Measurements from ENCODE around the gene LPCAT1. TPM values are rescaled to one million over a fixed set of nuclear protein-coding genes. Genes with fewer than 3 reads are reported as not detected.
"Not testable (repeated sequence)": the region's sequence is repeated elsewhere in the genome, so short reads cannot be mapped to it uniquely, and the experiment has no call there.

The LPCAT1 gene
- total RNA-seq, 2 experiments from 2014 or later = 49.4 to 49.6 TPM

DNA sequence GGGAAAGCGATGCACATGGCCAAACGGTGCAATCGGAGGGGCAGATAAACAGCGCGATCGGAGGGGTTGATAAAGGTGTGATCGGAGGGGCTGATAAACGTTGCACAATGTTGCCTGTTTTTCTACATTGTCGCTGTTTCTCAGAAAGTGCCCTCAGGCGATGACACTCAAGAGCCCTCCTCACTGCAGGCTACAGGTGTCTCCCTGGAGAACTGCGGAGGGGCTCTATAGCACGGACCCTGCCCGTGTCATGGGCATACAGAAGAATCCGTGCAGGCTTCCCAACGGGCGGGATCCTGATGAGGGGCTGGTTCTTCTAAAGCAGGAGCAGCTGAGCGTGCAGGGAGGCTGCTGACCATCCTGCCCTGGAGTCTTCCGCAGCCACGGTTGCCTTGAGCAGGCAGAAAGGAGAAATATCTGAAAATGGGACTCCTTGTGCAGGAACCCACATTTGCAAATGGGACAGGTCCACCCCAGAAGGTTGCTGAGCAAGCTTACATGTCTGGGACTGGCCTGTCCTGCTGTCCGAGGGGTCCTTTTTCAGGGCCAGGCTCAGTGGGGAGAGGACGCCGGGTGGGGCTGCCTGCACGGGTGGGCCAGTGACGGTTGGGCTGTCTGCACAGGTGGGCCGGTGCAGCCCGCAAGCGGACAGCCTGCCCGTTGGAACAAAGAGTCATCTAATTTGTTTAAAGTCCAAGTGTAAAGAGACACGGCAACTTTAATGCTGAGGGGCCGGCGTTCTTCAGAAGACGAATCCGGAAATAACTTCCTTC is 25.1 kb upstream of the LPCAT1 start:
- no peak overlapping the region for H3K4me3 Mint-ChIP-seq
- H3K27ac Mint-ChIP-seq = no peak overlapping the region
- H3K36me3 Mint-ChIP-seq = no peaks in the 10 kb centered on the region
- H3K4me1 Mint-ChIP-seq = no peaks in the 10 kb centered on the region
- H3K27me3 Mint-ChIP-seq = no peaks in the 10 kb centered on the region
- DNase-seq = no peak
- no peaks in the 10 kb centered on the region for H3K9me3 Mint-ChIP-seq

DNA sequence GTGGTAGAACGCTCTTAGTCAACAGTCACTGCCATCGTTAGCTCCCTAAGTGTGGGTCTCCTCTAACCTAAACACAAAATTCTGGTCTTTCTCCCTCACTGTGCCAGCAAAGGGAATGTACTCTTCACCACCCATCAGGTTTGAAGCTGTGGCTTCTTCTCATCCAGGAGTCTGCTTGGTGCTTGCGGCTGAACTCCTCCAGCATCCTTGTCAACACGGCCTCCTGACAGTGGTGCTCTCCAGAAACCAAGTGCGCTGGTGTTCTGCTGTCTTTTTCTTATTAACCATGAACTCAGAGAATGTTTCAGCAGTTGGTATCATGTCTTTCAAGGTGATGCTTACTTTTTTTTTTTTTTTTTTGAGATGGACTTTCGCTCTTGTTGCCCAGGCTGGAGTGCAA is 23.9 kb upstream of the LPCAT1 start:
- DNase-seq = no peak
- no peaks in the 10 kb centered on the region for H3K36me3 Mint-ChIP-seq
- no peaks in the 10 kb centered on the region for H3K27me3 Mint-ChIP-seq
- no peaks in the 10 kb centered on the region for H3K4me1 Mint-ChIP-seq
- H3K9me3 Mint-ChIP-seq = no peaks in the 10 kb centered on the region
- no peak overlapping the region for H3K4me3 Mint-ChIP-seq
- H3K27ac Mint-ChIP-seq = no peak overlapping the region

DNA sequence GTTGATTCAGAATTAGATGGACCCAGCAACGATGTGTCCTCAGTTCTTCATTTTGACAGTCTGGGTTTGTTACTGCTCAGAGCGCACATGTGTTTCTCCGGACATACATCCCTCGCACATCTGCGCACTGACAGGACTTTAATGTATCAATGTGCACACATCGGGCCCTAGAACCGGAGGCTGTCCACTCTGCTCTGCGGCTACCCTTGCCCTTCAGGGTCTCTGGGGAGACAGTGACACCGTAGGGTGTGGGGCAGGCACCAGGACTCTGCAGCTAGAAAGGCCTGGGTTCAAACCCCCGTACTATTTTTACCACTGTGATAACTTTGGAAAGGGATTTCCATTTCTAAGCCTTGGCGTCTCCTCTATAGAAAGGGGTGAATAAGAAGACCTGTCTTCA is 23.5 kb upstream of the LPCAT1 start:
- H3K4me1 Mint-ChIP-seq = no peaks in the 10 kb centered on the region
- H3K27ac Mint-ChIP-seq = no peak overlapping the region
- no peaks in the 10 kb centered on the region for H3K9me3 Mint-ChIP-seq
- no peaks in the 10 kb centered on the region for H3K27me3 Mint-ChIP-seq
- no peak for DNase-seq
- no peaks in the 10 kb centered on the region for H3K36me3 Mint-ChIP-seq
- H3K4me3 Mint-ChIP-seq = no peak overlapping the region

GRCh38 chr5:1546556-1546955 is 22.8 kb upstream of the LPCAT1 start:
- no peaks in the 10 kb centered on the region for H3K27me3 Mint-ChIP-seq
- no peaks in the 10 kb centered on the region for H3K4me1 Mint-ChIP-seq
- H3K27ac Mint-ChIP-seq = no peak overlapping the region
- H3K36me3 Mint-ChIP-seq = no peaks in the 10 kb centered on the region
- H3K9me3 Mint-ChIP-seq = no peaks in the 10 kb centered on the region
- H3K4me3 Mint-ChIP-seq = no peak overlapping the region
- no peak for DNase-seq

- Mint-ChIP-seq H3K4me1 (no peaks in the 10 kb centered on the region), H3K27ac (no peak overlapping the region), H3K36me3 (no peaks in the 10 kb centered on the region)
These were observed 22.1 kb upstream of the LPCAT1 start for GRCh38 chr5:1545805-1546355.

GRCh38 chr5:1545126-1545804 is 21.5 kb upstream of the LPCAT1 start:
- Mint-ChIP-seq H3K27me3 (no peaks in the 10 kb centered on the region), H3K36me3 (no peaks in the 10 kb centered on the region), H3K27ac (no peak overlapping the region), H3K9me3 (no peaks in the 10 kb centered on the region), H3K4me3 (no peak overlapping the region), H3K4me1 (no peaks in the 10 kb centered on the region)
- DNase-seq = no peak

More at GRCh38 chr5:1545805-1546355, 22.1 kb upstream of the LPCAT1 start:
- no peak for DNase-seq
- H3K27me3 Mint-ChIP-seq = no peaks in the 10 kb centered on the region
- no peak overlapping the region for H3K4me3 Mint-ChIP-seq
- no peaks in the 10 kb centered on the region for H3K9me3 Mint-ChIP-seq

GRCh38 chr5:1544294-1544961 is 20.7 kb upstream of the LPCAT1 start:
- H3K9me3 Mint-ChIP-seq = no peaks in the 10 kb centered on the region
- H3K27me3 Mint-ChIP-seq = no peaks in the 10 kb centered on the region
- H3K4me3 Mint-ChIP-seq = no peak overlapping the region
- DNase-seq = no peak
- no peaks in the 10 kb centered on the region for H3K4me1 Mint-ChIP-seq
- no peaks in the 10 kb centered on the region for H3K36me3 Mint-ChIP-seq
- no peak overlapping the region for H3K27ac Mint-ChIP-seq

- H3K27ac Mint-ChIP-seq = no peak overlapping the region
- H3K36me3 Mint-ChIP-seq = no peaks in the 10 kb centered on the region
- no peak overlapping the region for H3K4me3 Mint-ChIP-seq
- no peaks in the 10 kb centered on the region for H3K4me1 Mint-ChIP-seq
- DNase-seq = no peak
- no peaks in the 10 kb centered on the region for H3K27me3 Mint-ChIP-seq
- H3K9me3 Mint-ChIP-seq = no peaks in the 10 kb centered on the region
These were observed 19.9 kb upstream of the LPCAT1 start for GRCh38 chr5:1543398-1544293.

DNA sequence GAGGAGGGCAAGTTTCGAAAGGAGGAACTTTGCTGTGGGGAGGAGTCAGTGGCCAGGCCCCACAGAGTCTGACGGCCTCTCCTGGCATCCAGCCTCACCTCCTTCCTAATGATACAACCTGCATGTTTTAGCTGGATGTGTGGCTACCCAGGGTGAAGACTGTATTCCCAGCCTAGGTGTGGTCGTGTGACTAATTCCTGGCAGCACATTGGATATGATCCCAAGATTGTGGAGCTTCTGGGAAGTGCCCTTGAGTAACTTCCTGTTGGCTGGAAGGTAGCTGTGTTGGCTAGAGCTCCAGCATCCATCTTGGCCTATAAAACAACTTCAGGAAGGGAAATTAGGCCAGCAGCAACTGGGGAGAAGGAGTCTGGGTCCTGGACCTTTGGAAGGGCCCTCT is 19.0 kb upstream of the LPCAT1 start:
- Mint-ChIP-seq H3K27ac (no peak overlapping the region), H3K36me3 (no peaks in the 10 kb centered on the region), H3K27me3 (no peaks in the 10 kb centered on the region), H3K9me3 (no peaks in the 10 kb centered on the region), H3K4me3 (no peak overlapping the region), H3K4me1 (peaks cover 1% of the 10 kb centered on the region)
- no peak for DNase-seq

GRCh38 chr5:1541702-1542400 is 18.1 kb upstream of the LPCAT1 start:
- H3K9me3 Mint-ChIP-seq = no peaks in the 10 kb centered on the region
- H3K27me3 Mint-ChIP-seq = no peaks in the 10 kb centered on the region
- peaks cover 6% of the 10 kb centered on the region for H3K4me1 Mint-ChIP-seq
- no peak overlapping the region for H3K4me3 Mint-ChIP-seq
- no peak overlapping the region for H3K27ac Mint-ChIP-seq
- H3K36me3 Mint-ChIP-seq = no peaks in the 10 kb centered on the region
- no peak for DNase-seq

- peaks cover 14% of the 10 kb centered on the region for H3K4me1 Mint-ChIP-seq
- no peaks in the 10 kb centered on the region for H3K9me3 Mint-ChIP-seq
- no peak overlapping the region for H3K4me3 Mint-ChIP-seq
- DNase-seq = no peak
- H3K27ac Mint-ChIP-seq = no peak overlapping the region
- no peaks in the 10 kb centered on the region for H3K27me3 Mint-ChIP-seq
- H3K36me3 Mint-ChIP-seq = no peaks in the 10 kb centered on the region
These were observed 17.3 kb upstream of the LPCAT1 start for GRCh38 chr5:1540831-1541701.

GRCh38 chr5:1540166-1540565 is 16.4 kb upstream of the LPCAT1 start:
- no peaks in the 10 kb centered on the region for H3K27me3 Mint-ChIP-seq
- H3K4me1 Mint-ChIP-seq = peaks cover 21% of the 10 kb centered on the region
- no peak for DNase-seq
- H3K4me3 Mint-ChIP-seq = no peak overlapping the region
- H3K36me3 Mint-ChIP-seq = no peaks in the 10 kb centered on the region
- H3K27ac Mint-ChIP-seq = no peak overlapping the region
- H3K9me3 Mint-ChIP-seq = no peaks in the 10 kb centered on the region

- not testable (repeated sequence) for DNase-seq, H3K4me3 Mint-ChIP-seq, H3K36me3 Mint-ChIP-seq, H3K9me3 Mint-ChIP-seq, H3K27me3 Mint-ChIP-seq
- Mint-ChIP-seq H3K4me1 (peaks cover 25% of the 10 kb centered on the region), H3K27ac (peak overlapping the region; percentile 54)
These were observed 15.8 kb upstream of the LPCAT1 start for GRCh38 chr5:1539393-1540161.

Measured in activated naive CD8-positive, alpha-beta T cell treated with anti-CD3 and anti-CD28 coated beads for 36 hours (primary cell).